Putamen (tissue), 1 donor: ENCODE measurements around the gene FAM219B.

Source experiments
- DNase-seq: peaks from one replicate; pipeline ENCODE4 v3.0.0-alpha.2; 2016; ENCODE audit warnings: low spot score

The FAM219B gene

GRCh38 chr15:74873036-74873755 is 33.5 kb downstream of the FAM219B start, which contains the start of gene SCAMP2:
Gene SCAMP2 (minus strand): TSS chr15:74873365. CDS start chr15:74873255, 110 bp downstream.
- peak; percentile 94 for DNase-seq

DNA sequence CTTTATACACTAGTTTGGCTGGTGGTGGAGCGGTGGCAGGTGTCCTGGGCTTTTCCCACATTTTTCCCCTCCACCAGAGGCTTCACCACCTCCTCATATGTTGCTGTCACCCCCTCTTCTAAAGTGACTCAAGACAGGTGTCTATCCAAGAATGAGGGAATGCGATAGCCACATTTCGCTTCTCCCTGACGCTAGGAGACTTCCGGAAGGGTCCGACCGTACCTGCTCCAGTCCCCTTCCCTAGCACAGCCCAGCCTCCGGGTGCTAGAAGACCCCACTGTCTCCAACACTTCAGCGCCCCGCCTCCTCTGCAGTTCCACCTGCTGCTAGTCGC is 34.0 kb downstream of the FAM219B start:
- DNase-seq = no peak

DNA sequence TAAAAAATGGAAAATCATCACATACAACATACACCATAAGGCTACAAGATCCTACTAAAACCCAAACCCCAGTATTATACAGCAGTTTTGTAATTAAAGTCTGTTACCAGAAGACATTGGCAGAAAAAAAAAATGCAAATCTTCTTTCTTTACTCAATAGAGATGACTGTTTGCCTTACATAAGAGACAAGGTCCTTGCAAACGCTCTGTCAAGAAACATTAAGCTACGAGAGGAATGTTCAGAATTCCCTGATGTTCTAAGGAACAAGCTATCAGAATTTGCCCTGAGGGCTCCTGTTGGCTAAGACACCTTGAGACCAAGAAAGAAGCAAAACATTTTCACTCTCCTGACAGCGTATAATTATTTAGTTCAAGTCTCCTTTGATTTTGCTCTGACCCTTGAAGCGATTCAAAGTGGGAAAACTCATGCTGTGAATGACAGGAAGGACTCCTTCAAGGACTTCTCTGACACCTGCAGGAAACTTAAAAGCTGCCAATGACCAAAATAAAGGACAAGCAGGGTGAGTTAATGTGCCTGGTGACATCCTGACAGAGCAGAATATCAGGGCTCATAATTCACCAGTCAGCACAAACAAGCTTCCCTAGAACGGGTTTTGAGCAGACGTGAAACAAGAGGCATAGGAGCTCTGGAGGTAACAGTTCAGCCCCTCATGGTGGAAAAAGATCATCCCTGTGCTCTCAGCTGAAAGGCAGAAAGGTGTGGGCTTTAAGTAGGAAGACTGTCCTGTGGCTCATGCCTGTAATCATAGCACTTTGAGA is 36.0 kb downstream of the FAM219B start:
- DNase-seq = no peak

GRCh38 chr15:74869726-74870407 is 36.8 kb downstream of the FAM219B start:
- DNase-seq = peak; percentile 64

DNA sequence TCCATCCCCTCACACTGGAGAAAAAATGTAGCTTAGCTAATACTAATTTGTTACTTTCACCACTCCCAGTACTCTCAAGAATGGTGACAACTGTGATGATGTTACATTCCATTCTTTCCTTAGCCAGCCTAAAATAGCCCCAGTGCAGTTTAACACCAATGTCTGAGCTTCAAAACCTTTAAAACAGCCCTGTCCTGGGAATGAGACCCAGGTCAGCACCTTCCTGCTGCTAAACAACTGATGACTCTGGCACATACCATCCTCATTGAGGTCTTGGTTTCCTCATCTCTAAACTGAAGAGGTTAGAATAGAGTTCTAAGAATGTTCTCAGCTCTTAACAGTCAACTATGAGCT is 37.3 kb downstream of the FAM219B start:
- DNase-seq = no peak

- DNase-seq = no peak
Measured at GRCh38 chr15:74868059-74868458, 38.6 kb downstream of the FAM219B start.

- no peak for DNase-seq
Measured at GRCh38 chr15:74867466-74868038, 39.1 kb downstream of the FAM219B start.

GRCh38 chr15:74866090-74866489 is 40.6 kb downstream of the FAM219B start:
- DNase-seq = no peak

DNA sequence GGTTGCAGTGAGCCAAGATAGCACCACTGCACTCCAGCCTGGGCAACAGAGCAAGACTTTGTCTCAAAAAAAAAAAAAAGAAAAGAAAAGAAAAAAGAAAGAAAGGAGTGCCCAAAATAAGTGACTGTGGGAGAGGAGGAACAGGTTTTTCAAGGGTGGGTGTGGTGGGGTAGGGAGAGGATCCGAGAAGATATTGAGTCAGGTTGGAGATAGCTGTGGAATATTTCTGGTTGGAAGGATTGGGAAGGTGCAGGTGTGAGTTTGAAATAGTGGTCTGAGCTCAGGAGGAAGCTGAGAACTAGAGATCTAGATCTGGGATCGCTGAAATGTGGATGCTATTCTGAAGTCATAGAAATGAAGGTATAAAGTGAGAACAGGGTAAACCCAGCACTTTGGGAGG is 41.3 kb downstream of the FAM219B start:
- DNase-seq = no peak

DNA sequence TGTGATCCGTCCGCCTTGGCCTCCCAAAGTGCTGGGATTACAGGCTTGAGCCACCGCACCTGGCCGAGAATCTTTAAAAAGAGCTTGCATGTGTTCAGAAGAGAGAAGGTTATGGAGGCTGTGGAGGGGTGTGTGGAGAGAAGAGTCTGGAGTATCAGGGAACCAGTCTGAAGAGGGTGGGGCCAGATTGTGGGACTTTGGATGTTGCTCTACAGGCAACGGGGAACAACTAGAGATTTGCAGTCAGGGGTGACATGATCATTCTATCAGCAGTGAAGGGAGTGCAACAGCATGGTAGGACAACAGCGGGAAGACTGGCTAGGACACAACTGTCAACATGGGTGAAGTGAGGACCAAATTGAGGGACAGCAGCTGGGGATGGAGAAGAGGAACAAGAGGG is 42.4 kb downstream of the FAM219B start:
- DNase-seq = no peak

DNA sequence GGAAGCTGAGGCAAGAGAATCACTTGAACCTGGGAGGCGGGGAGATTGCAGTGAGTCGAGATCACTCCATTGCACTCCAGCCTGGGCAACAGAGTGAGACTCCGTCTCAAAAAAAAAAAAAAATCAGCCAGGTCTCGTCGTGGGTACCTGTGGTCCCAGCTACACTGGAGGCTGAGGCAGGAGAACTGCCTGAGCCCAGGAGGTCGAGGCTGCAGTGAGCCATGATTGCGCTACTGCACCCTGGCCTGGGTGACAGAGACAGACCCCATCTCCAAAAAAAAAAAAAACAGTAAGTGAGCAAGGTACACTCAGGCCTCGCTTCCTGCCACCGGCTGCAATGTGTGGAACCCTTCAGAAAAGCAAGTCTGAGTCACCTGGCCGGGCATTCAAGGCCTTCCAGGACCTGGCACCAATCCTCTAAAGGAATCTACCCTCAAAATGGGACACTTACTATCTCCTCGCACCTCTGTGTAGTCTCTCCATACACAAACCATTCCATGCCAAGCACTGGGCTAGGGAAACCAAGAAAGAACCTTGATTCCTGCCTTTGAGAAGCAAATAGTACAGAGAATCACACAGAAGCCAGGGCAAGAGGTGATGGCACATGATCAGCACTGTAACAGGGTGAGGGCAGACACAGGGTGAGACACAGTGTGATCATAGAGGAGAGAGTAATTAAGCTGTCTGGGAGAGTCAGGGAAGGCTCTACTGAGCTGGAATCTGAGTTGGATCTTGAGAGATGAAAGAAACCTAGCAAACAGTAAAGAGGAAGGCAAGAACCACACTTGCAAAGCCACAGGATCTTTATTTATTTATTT is 43.2 kb downstream of the FAM219B start:
- DNase-seq = no peak

DNA sequence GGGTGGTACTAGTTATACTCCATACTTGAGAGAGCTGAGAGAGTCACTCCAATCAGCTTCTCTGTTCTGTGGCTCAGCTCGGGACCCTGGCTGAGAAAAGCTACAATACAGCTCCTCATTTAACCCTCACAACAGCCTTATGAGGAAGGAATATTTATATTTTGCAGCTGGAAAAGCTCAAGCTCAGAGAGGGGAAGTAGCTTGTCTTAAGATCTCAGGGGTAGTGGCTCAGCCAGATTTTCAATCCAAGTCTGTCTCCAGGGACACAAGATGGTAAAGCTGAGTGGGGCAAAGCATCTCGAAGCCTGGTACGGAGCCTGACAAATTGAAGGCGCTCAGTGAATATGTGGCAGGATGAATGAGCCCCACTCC is 48.3 kb downstream of the FAM219B start:
- no peak for DNase-seq

GRCh38 chr15:74857671-74858368 is 48.8 kb downstream of the FAM219B start:
- DNase-seq = no peak

DNA sequence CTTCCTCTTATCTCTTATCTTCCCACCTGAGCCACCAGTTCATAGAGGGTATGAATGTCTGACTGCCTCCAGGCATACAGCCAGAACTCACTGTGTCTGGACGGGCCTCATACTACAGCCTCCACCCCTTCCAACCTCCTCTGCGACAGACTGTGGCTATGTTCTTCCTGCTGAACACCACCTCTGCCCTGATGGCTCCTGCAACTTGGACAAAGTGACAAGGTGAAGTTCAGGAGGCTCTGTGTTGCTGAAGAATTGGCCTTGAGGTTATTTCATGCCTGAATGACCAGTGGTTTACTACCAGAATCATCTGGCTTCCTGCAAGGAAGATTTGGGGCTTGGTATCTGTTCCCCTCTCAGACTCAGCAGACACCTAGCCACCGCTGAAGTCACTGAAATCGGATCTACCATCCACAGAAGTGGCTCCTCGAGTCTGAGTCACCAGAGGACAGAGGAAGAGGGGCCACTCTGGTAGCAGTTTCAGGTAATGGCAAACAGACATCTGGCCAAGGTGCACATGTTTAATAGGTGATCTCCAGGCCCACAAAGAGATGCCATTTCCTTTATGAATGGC is 49.5 kb downstream of the FAM219B start:
- no peak for DNase-seq

GRCh38 chr15:74856537-74856936 is 50.1 kb downstream of the FAM219B start:
- DNase-seq = no peak

DNA sequence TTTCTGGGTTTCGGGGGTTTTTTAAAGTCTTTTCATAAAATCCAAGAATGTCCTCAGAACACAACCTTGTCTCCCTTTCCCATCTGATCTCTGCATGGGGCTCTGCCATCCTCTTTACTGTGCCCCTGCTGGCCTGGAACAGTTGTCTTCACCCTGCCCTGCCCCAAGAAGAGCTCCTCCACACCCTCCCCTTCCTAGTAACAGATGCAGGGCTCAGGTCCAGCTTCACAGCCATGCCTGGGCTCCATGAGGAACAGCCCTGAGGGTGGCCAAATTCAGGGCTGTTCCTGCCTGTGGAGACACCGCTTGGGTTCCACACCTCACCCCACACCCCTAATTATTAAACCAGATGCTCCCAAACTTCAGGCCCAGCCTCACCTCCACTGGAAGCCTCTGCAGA is 50.8 kb downstream of the FAM219B start:
- DNase-seq = no peak

DNA sequence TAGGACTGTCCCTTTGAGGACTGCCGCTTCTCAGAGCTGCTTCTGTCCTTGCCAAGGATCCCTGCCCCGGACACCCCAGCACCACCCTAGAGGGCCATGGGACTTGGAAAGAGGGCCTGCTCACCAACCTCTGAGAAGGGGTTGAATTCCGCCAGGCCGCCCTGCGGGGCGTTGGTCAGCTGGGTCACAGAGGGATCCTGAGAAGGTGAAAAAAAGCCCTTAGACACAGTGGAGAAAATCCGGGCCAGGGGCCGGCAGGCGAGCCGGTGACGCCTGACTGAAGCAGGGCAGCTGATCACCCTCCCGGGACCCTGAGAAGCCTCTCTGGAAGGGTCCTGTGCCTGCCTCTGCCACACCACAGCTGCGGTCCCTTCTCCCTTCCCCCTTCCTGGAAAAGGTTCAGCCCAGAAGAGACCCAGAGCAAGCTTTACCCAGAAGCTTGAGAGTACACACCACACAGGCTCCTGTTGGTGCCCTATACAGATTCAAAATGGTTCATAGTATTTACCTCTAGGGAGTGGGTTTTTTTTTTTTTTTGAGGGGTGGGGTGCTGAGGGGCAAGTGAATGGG is 52.1 kb downstream of the FAM219B start:
- DNase-seq = no peak

DNA sequence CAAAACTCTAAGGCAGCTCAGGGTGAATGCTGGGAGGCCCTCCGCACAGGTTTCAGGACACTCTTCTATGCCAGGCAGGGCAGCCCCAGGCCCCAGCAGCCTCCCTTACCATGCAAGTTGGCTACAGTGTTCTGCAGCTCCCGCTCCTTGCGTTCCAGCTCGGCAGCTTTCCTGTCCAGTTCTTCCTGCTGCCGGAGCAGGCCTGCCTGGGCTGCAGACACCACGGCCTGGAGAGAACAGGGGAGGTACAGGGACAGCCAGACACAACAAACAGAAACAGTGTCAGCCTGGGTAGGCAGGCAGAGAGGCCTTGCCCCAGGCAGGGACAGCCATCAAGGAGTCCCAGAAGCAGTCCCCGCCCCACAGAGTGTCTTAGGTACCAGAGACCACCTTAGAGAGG is 54.7 kb downstream of the FAM219B start:
- DNase-seq = no peak

- no peak for DNase-seq
Measured at GRCh38 chr15:74850393-74850792, 56.3 kb downstream of the FAM219B start.
